Keratinocyte (primary cell): Measurements from ENCODE around the gene FURIN.

Experiments
- EZH2 ChIP-seq: IDR thresholded peaks from one replicate; pipeline ENCODE4 v1.6.1; 2012; ENCODE audit warnings: inconsistent platforms, mild to moderate bottlenecking, low read length, moderate library complexity
- TF ChIP-seq, protein P1 (sequence below), 3 experiments: IDR thresholded peaks in 1 of 3; conservative IDR thresholded peaks in 1 of 3; optimal IDR thresholded peaks in 1 of 3; 2 replicates in 2 of 3; 3 replicates in 1 of 3; pipeline versions ENCODE3 to v1.5.1; 2011; ENCODE audit warnings: low read length in 3 of 3, mild to moderate bottlenecking in 3 of 3, moderate library complexity in 2 of 3, control low read depth in 1 of 3, inconsistent platforms in 1 of 3; ENCODE audit not compliant: insufficient read depth in 2 of 3; ENCODE audit errors: extremely low read depth in 1 of 3

DNA sequence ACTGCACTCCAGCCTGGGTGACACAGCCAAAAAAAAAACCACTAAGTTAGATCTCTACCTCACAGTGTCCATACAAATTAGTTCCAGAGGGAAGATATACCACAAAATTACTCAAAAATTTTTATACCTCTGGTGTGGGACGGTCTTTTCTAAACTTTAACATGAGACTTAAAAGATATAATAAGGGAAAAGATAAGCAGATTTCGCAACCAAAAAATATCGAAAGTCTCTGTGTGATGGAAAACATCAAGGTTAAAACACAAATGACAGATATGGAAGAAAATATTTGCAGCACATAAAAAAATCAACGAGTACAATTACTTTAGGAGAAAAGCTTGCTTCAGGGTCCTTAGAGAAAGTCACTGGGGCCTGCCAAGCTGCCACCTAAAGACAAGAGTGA lies 53.5 kb downstream of the FURIN start:
- TF ChIP-seq, protein P1, sequence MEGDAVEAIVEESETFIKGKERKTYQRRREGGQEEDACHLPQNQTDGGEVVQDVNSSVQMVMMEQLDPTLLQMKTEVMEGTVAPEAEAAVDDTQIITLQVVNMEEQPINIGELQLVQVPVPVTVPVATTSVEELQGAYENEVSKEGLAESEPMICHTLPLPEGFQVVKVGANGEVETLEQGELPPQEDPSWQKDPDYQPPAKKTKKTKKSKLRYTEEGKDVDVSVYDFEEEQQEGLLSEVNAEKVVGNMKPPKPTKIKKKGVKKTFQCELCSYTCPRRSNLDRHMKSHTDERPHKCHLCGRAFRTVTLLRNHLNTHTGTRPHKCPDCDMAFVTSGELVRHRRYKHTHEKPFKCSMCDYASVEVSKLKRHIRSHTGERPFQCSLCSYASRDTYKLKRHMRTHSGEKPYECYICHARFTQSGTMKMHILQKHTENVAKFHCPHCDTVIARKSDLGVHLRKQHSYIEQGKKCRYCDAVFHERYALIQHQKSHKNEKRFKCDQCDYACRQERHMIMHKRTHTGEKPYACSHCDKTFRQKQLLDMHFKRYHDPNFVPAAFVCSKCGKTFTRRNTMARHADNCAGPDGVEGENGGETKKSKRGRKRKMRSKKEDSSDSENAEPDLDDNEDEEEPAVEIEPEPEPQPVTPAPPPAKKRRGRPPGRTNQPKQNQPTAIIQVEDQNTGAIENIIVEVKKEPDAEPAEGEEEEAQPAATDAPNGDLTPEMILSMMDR (optimal IDR thresholded peaks at IDR 0.05 in 1 of 3, IDR thresholded peaks at IDR 0.05 in 1 of 3, conservative IDR thresholded peaks at IDR 0.05 in 1 of 3; ENCODE audit: extremely low read depth in 1 of 3, insufficient read depth in 2 of 3, low read length in 3 of 3), result no peak
- TF ChIP-seq EZH2, result no peak
